Liver (tissue), 9 donors: ENCODE measurements around the gene UBE2N. TPM values are rescaled to one million over a fixed set of nuclear protein-coding genes. Genes with fewer than 3 reads are reported as not detected.
"Not testable (repeated sequence)": the region's sequence is repeated elsewhere in the genome, so short reads cannot be mapped to it uniquely, and the experiment has no call there.

Experiments
- DNase-seq: peaks from one replicate; pipeline ENCODE4 v3.0.0-alpha.2; 2017; ENCODE audit warnings: low spot score
- H3K27ac ChIP-seq, 2 donors: one replicate each; pipeline ENCODE4 v1.7.0; 2013; ENCODE audit warnings: inconsistent platforms in 2 of 2, low read length in 2 of 2, control low read depth in 1 of 2, low read depth in 1 of 2, mild to moderate bottlenecking in 1 of 2
- H3K27me3 ChIP-seq, 4 donors: one replicate each; pipeline versions ENCODE4 v1.6.1 to v1.7.0; 2013; ENCODE audit warnings: low read length in 3 of 4, inconsistent platforms in 1 of 4, mild to moderate bottlenecking in 1 of 4, moderate library complexity in 1 of 4; ENCODE audit not compliant: control insufficient read depth in 4 of 4, insufficient read depth in 4 of 4
- H3K36me3 ChIP-seq, 4 donors: one replicate each; pipeline versions ENCODE4 v1.6.1 to v1.7.0; 2013; ENCODE audit warnings: low read length in 3 of 4, mild to moderate bottlenecking in 3 of 4, low read depth in 1 of 4, moderate library complexity in 1 of 4; ENCODE audit not compliant: control insufficient read depth in 4 of 4, insufficient read depth in 3 of 4
- H3K4me1 ChIP-seq, 4 donors: one replicate each; pipeline versions ENCODE4 v1.6.1 to v1.7.0; 2013; ENCODE audit warnings: low read length in 3 of 4, mild to moderate bottlenecking in 3 of 4, moderate library complexity in 1 of 4; ENCODE audit not compliant: control insufficient read depth in 4 of 4, insufficient read depth in 4 of 4
- H3K4me3 ChIP-seq, 3 donors: one replicate each; pipeline versions ENCODE4 v1.6.1 to v1.7.0; 2013; ENCODE audit warnings: low read length in 3 of 3, control low read depth in 1 of 3, low read depth in 1 of 3, mild to moderate bottlenecking in 1 of 3
- H3K9ac ChIP-seq, 2 donors: one replicate each; pipeline ENCODE4 v1.7.0; 2013; ENCODE audit warnings: low read length in 2 of 2, mild to moderate bottlenecking in 2 of 2, moderate library complexity in 2 of 2, control low read depth in 1 of 2, low read depth in 1 of 2
- H3K9me3 ChIP-seq, 4 donors: one replicate each; pipeline versions ENCODE4 v1.6.1 to v1.7.0; 2013; ENCODE audit warnings: low read length in 3 of 4; ENCODE audit not compliant: control insufficient read depth in 4 of 4
- ATF3 ChIP-seq: IDR thresholded peaks from 2 replicates; pipeline ENCODE4 v1.6.1; 2016; ENCODE audit warnings: antibody characterized with exemption
- CTCF ChIP-seq: fragments of 150-350 bp; IDR thresholded peaks from 2 replicates; pipeline ENCODE4 v1.5.1; 2017; ENCODE audit warnings: improper control_type of control experiment, low read depth, low read length; ENCODE audit not compliant: missing input control
- EGR1 ChIP-seq, 2 donors: IDR thresholded peaks; 2 replicates each; pipeline ENCODE4 v1.6.1; 2016 to 2018; ENCODE audit warnings: antibody characterized with exemption in 2 of 2, low read depth in 2 of 2
- FOXA2 ChIP-seq: IDR thresholded peaks from 2 replicates; pipeline ENCODE4 v1.6.1; 2016; ENCODE audit warnings: antibody characterized with exemption
- HNF4A ChIP-seq, 2 donors: conservative IDR thresholded peaks; 2 replicates each; pipeline ENCODE4 v1.6.1; 2016; ENCODE audit warnings: antibody characterized with exemption in 2 of 2, mild to moderate bottlenecking in 2 of 2
- HNF4G ChIP-seq: IDR thresholded peaks from 2 replicates; pipeline ENCODE4 v1.6.1; 2016; ENCODE audit warnings: antibody characterized with exemption
- JUND ChIP-seq, 2 donors: IDR thresholded peaks; 2 replicates each; pipeline ENCODE4 v1.6.1; 2016; ENCODE audit warnings: antibody characterized with exemption in 2 of 2
- MAX ChIP-seq: IDR thresholded peaks from 2 replicates; pipeline ENCODE4 v1.6.1; 2016; ENCODE audit warnings: antibody characterized with exemption
- RAD21 ChIP-seq, 2 donors: IDR thresholded peaks; 2 replicates each; pipeline ENCODE4 v1.6.1; 2016; ENCODE audit warnings: antibody characterized with exemption in 2 of 2, mild to moderate bottlenecking in 2 of 2
- SP1 ChIP-seq: IDR thresholded peaks from 2 replicates; pipeline ENCODE4 v1.6.1; 2018; ENCODE audit warnings: antibody characterized with exemption, mild to moderate bottlenecking
- TAF1 ChIP-seq: conservative IDR thresholded peaks from 2 replicates; pipeline ENCODE4 v1.6.1; 2016; ENCODE audit warnings: antibody characterized with exemption, mild to moderate bottlenecking
- YY1 ChIP-seq: IDR thresholded peaks from 2 replicates; pipeline ENCODE4 v1.6.1; 2016; ENCODE audit warnings: antibody characterized with exemption, mild to moderate bottlenecking
- WGBS: extraction: QIAGEN DNeasy Blood & Tissue Kit; methylation state at CpG from one replicate; pipeline ENCODE4 v1.1.7; 2013; 5-methylcytosine and 5-hydroxymethylcytosine counted together
- polyA plus RNA-seq, 2 donors: library from polyadenylated mRNA; stranded (reverse) in 1 of 2; unstranded in 1 of 2; fragments of 200-250 nt in 1 of 2; fragments of >200 nt in 1 of 2; fragmentation: Nextera tagmentation in 1 of 2; extraction: Ambion mirVana in 1 of 2; gene quantifications; one replicate each; pipeline versions ENCODE4 v1.2.1 to v1.2.3, GENCODE V29; 2013 to 2015
- total RNA-seq, 2 donors: library from RNA; depleted of rRNA; stranded (reverse); fragments of >200 nt; gene quantifications; one replicate each; pipeline ENCODE4 v1.2.3, GENCODE V29; 2014
- TF ChIP-seq, protein P1 (sequence below): IDR thresholded peaks from 2 replicates; pipeline ENCODE4 v1.6.1; 2016; ENCODE audit warnings: antibody characterized with exemption
- donor health status: healthy.
- donor health status: healthy.
- donor health status: healthy.
- donor health status: healthy.
- donor health status: healthy.

UBE2N gene
- total and polyA plus RNA-seq, 4 donors: 13.9 to 63.7 (median 32.6) TPM

DNA sequence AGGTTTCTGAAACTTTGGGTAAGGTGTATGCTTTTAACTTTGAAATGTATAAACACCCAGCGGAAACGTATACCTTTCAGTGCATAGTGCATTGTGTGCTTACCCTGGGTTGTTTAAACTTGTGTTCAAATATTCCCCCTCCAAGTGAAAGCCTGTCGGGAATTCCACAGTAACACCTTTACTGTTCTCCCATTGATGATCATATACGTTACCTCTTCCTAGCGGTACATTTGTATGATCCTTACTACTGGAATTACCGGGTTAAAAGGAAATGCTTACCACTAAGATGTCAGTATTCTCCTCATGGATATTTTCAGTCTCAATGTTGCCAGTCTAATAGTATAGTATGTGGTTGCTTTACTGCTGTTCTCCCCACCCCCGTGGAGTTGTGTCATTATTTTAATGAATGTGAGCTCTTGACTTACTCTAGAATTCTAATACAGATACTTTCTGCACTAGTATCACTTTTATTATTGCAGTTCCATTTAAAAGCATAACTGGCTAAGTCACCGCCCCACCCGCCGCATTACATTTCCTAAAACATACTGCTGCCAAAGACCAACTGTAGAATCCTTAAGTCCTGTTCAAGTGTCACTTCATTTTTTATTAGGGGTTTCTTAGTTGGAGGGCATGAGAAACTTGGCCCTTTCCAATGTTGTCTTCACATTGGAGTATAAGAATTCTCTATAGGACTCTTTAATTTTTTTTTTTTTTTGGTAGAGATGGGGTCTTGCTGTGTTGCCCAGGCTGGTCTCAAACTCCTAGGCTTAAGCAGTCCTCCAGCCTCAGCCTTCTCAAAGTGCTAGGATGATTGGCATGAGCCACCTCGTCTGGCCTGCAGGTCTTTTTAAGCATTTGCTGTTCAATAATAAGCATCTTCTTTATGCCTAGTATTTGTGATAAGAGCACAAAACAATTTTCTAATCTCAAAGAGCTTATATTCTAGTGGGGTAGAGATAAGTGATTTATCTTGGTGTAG lies 39.1 kb downstream of the UBE2N start (continued):
- no peak for TF ChIP-seq CTCF

GRCh38 chr12:93399183-93399863 lies 42.4 kb downstream of the UBE2N start:
- H3K27ac ChIP-seq, H3K9me3 ChIP-seq, H3K27me3 ChIP-seq, DNase-seq, H3K9ac ChIP-seq, H3K4me3 ChIP-seq, H3K36me3 ChIP-seq: not testable (repeated sequence)
- WGBS: no CpG with 5 or more reads among the region's 5 CpGs
- H3K4me1 ChIP-seq: peaks cover 4 to 23% (median 11%) of the 10 kb centered on the region in 4 donors

DNA sequence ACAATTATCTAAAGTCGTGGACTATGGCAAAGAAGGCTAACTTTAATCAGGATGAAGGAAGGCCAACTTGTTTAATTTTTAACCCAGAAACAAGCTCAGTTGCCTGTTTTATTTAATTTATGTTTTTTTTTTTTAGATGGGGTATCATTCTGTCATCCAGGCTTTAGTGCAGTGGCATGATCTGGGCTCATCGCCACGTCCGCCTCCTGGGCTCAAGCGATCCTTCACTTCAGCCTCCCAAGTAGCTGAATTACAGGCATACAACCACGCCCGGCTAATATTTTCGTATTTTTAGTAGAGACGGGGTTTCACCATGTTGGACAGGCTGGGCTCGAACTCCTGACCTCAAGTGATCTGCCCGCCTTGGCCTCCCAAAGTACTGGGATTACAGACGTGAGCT lies 44.3 kb downstream of the UBE2N start:
- H3K27ac ChIP-seq: no peak overlapping the region
- H3K36me3 ChIP-seq: peaks cover 0 to 4% (median 2%) of the 10 kb centered on the region in 4 donors

DNA sequence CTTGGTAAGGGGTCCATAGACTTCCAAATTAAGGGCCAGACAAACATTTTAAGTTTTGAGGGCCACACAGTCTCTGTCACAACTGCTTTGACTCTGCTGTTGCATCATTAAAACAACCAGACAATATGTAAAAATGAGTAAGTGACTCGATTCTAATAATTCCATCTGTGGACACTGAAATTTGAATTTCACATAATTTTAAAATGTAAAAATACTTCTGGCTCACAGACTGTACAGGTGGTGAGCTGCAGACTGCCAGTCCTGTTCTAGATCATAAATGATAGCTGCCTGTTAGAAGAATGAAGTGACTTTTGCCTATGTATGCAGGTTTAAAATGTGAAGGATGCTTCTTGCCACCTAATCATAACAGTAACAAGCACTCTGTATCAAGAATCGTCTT lies 48.3 kb downstream of the UBE2N start:
- DNase-seq: no peak
- WGBS: 80% methylated on average over 2 of the region's 2 CpGs
- no peaks in the 10 kb centered on the region for H3K27me3 ChIP-seq
- H3K36me3 ChIP-seq: peaks cover 0 to 2% (median 0%) of the 10 kb centered on the region in 4 donors
- no peak overlapping the region for H3K4me3 ChIP-seq
- H3K4me1 ChIP-seq: peaks cover 2 to 23% (median 16%) of the 10 kb centered on the region in 4 donors
- no peaks in the 10 kb centered on the region for H3K9me3 ChIP-seq
- H3K27ac ChIP-seq: no peak overlapping the region
- H3K9ac ChIP-seq: no peak overlapping the region
- TF ChIP-seq YY1 (no peak), ATF3 (no peak), CTCF (no peak), MAX (no peak), SP1 (no peak), EGR1 (IDR thresholded peaks at IDR 0.05; ENCODE audit: low read depth in 2 of 2) (no peak), HNF4G (no peak), RAD21 (IDR thresholded peaks at IDR 0.05) (no peak), TAF1 (no peak)
- TF ChIP-seq, protein P1, sequence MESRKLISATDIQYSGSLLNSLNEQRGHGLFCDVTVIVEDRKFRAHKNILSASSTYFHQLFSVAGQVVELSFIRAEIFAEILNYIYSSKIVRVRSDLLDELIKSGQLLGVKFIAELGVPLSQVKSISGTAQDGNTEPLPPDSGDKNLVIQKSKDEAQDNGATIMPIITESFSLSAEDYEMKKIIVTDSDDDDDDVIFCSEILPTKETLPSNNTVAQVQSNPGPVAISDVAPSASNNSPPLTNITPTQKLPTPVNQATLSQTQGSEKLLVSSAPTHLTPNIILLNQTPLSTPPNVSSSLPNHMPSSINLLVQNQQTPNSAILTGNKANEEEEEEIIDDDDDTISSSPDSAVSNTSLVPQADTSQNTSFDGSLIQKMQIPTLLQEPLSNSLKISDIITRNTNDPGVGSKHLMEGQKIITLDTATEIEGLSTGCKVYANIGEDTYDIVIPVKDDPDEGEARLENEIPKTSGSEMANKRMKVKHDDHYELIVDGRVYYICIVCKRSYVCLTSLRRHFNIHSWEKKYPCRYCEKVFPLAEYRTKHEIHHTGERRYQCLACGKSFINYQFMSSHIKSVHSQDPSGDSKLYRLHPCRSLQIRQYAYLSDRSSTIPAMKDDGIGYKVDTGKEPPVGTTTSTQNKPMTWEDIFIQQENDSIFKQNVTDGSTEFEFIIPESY: no peak

More for the DNA sequence above, 44.3 kb downstream of the UBE2N start:
- DNase-seq: no peak
- Histone ChIP-seq H3K4me3 (no peak overlapping the region), H3K9ac (no peak overlapping the region), H3K27me3 (no peaks in the 10 kb centered on the region), H3K9me3 (no peaks in the 10 kb centered on the region), H3K4me1 (peaks cover 0 to 13% (median 11%) of the 10 kb centered on the region in 4 donors)
- 33% methylated on average over 12 of the region's 12 CpGs for WGBS
- TF ChIP-seq JUND (IDR thresholded peaks at IDR 0.05): no peak
- TF ChIP-seq FOXA2: no peak
- peak in 1 of 2 donors; percentile 20 for TF ChIP-seq HNF4A (conservative IDR thresholded peaks at IDR 0.05)
- TF ChIP-seq, protein P1: no peak
- no peak for TF ChIP-seq EGR1 (IDR thresholded peaks at IDR 0.05; ENCODE audit: low read depth in 2 of 2)
- no peak for TF ChIP-seq RAD21 (IDR thresholded peaks at IDR 0.05)
- TF ChIP-seq SP1: no peak
